IMR-90 (cell line): ENCODE results near the gene PSME2. TPM values are rescaled to one million over a fixed set of nuclear protein-coding genes. Genes with fewer than 3 reads are reported as not detected.

Experiments used
- ATAC-seq: fragments of 200-7000 bp; cut with Tn5 transposase; 2 replicates; pipeline ENCODE4 v1.9.1; 2020; ENCODE audit warnings: low read depth, mild to moderate bottlenecking, moderate library complexity
- BruUV-seq: library from RNA; stranded (reverse); fragments of 400-500 nt; replicated peaks from 2 replicates; lab custom pipeline; 2021; lab: Mats Ljungman, UMichigan
- CTCF ChIA-PET: fragments of 300-600 bp; formaldehyde crosslinking; extraction: SDS; loops from one replicate; lab custom pipeline; 2021; ENCODE audit warnings: antibody characterized with exemption; lab: Yijun Ruan, JAX
- POLR2A ChIA-PET: fragments of 300-600 bp; sonication (Branson Sonifier 250); formaldehyde crosslinking; loops from one replicate; lab custom pipeline; 2022; ENCODE audit warnings: antibody characterized with exemption; ENCODE audit not compliant: unreplicated experiment; lab: Charles Lee
- DNase-seq: peaks from one replicate; pipeline ENCODE4 v3.0.0; 2013
- H2AFZ ChIP-seq: replicated peaks from 2 replicates; pipeline ENCODE3; 2013; ENCODE audit warnings: low read length, mild to moderate bottlenecking; ENCODE audit not compliant: poor library complexity
- H2AK5ac ChIP-seq: 2 replicates; pipeline ENCODE4 v1.6.1; 2013; ENCODE audit warnings: low read depth, low read length, inconsistent platforms
- H2AK9ac ChIP-seq: replicated peaks from 2 replicates; pipeline ENCODE3; 2013; ENCODE audit warnings: mild to moderate bottlenecking, low read depth, low read length, moderate library complexity; ENCODE audit not compliant: poor library complexity
- H2BK120ac ChIP-seq: 2 replicates; pipeline ENCODE4 v1.6.1; 2013; ENCODE audit warnings: low read depth, low read length, inconsistent platforms
- H2BK15ac ChIP-seq: 3 replicates; pipeline ENCODE4 v1.6.1; 2013; ENCODE audit warnings: low read depth, low read length, inconsistent platforms
- H2BK20ac ChIP-seq: 2 replicates; pipeline ENCODE4 v1.6.1; 2013; ENCODE audit warnings: low read depth, mild to moderate bottlenecking, inconsistent platforms, low read length, moderate library complexity
- H2BK5ac ChIP-seq: 2 replicates; pipeline ENCODE4 v1.6.1; 2013; ENCODE audit warnings: mild to moderate bottlenecking, low read depth, low read length, inconsistent platforms; ENCODE audit not compliant: poor library complexity, severe bottlenecking
- H3K14ac ChIP-seq: replicated peaks from 2 replicates; pipeline ENCODE4 v1.6.1; 2013; ENCODE audit warnings: low read depth, low read length, inconsistent platforms
- H3K18ac ChIP-seq: 2 replicates; pipeline ENCODE4 v1.6.1; 2013; ENCODE audit warnings: low read depth, low read length, control low read depth
- H3K23ac ChIP-seq: 2 replicates; pipeline ENCODE4 v1.6.1; 2013; ENCODE audit warnings: low read depth, low read length, inconsistent platforms
- H3K27ac ChIP-seq: 2 replicates; pipeline ENCODE4 v1.5.1; 2013; ENCODE audit warnings: mild to moderate bottlenecking, control low read depth, low read length; ENCODE audit not compliant: insufficient read depth
- H3K27me3 ChIP-seq: 2 replicates; pipeline ENCODE4 v1.6.1; 2013; ENCODE audit warnings: low read length; ENCODE audit not compliant: control insufficient read depth, insufficient read depth
- H3K36me3 ChIP-seq: 2 replicates; pipeline ENCODE4 v1.6.1; 2013; ENCODE audit warnings: low read length, mixed read lengths; ENCODE audit not compliant: control insufficient read depth, insufficient read depth
- H3K4ac ChIP-seq: 2 replicates; pipeline ENCODE4 v1.6.1; 2013; ENCODE audit warnings: low read depth, low read length, inconsistent platforms
- H3K4me1 ChIP-seq: 2 replicates; pipeline ENCODE4 v1.6.1; 2013; ENCODE audit warnings: low read length, mixed read lengths; ENCODE audit not compliant: control insufficient read depth, insufficient read depth
- H3K4me2 ChIP-seq: 2 replicates; pipeline ENCODE4 v1.6.1; 2013; ENCODE audit warnings: low read depth, mild to moderate bottlenecking, control low read depth, low read length, moderate library complexity
- H3K4me3 ChIP-seq: 2 replicates; pipeline ENCODE4 v1.5.1; 2013; ENCODE audit warnings: low read depth, mild to moderate bottlenecking, control low read depth, low read length, moderate library complexity; ENCODE audit not compliant: insufficient read depth
- H3K56ac ChIP-seq: 2 replicates; pipeline ENCODE4 v1.6.1; 2013; ENCODE audit warnings: low read length, inconsistent platforms; ENCODE audit not compliant: insufficient read depth; ENCODE audit errors: extremely low read depth
- H3K79me1 ChIP-seq, 2 experiments: 2 replicates each; pipeline ENCODE4 v1.6.1; 2013; ENCODE audit warnings: low read length in 2 of 2, inconsistent platforms in 1 of 2, low read depth in 1 of 2
- H3K9ac ChIP-seq: 2 replicates; pipeline ENCODE4 v1.6.1; 2013; ENCODE audit warnings: low read depth, low read length, control low read depth
- H3K9me1 ChIP-seq: 2 replicates; pipeline ENCODE4 v1.6.1; 2013; ENCODE audit warnings: low read length, inconsistent platforms; ENCODE audit not compliant: insufficient read depth
- H3K9me3 ChIP-seq: 2 replicates; pipeline ENCODE4 v1.6.1; 2013; ENCODE audit warnings: low read length; ENCODE audit not compliant: control insufficient read depth, insufficient read depth
- H4K20me1 ChIP-seq: 2 replicates; pipeline ENCODE4 v1.6.1; 2013; ENCODE audit warnings: low read length, inconsistent platforms; ENCODE audit not compliant: insufficient read depth
- H4K5ac ChIP-seq: 2 replicates; pipeline ENCODE4 v1.6.1; 2013; ENCODE audit warnings: mild to moderate bottlenecking, low read depth, low read length, control low read depth
- H4K8ac ChIP-seq, 2 experiments: 2 replicates each; pipeline ENCODE4 v1.6.1; 2013; ENCODE audit warnings: low read depth in 2 of 2, low read length in 2 of 2, control low read depth in 1 of 2, inconsistent platforms in 1 of 2
- H4K91ac ChIP-seq: 2 replicates; pipeline ENCODE4 v1.6.1; 2013; ENCODE audit warnings: low read depth, low read length, inconsistent platforms; ENCODE audit not compliant: insufficient read depth
- CHD1 ChIP-seq: IDR thresholded peaks from 2 replicates; pipeline ENCODE4 v1.6.1; 2012; ENCODE audit warnings: low read depth, low read length, improper control_type of control experiment
- FOS ChIP-seq: fragments of 150-350 bp; IDR thresholded peaks from 2 replicates; pipeline ENCODE4 v1.6.1; 2016; ENCODE audit warnings: low read depth, low read length
- MAZ ChIP-seq: IDR thresholded peaks from 2 replicates; pipeline ENCODE4 v1.6.1; 2012; ENCODE audit warnings: low read depth, mild to moderate bottlenecking, low read length, improper control_type of control experiment, moderate library complexity, borderline replicate concordance
- MXI1 ChIP-seq: IDR thresholded peaks from 2 replicates; pipeline ENCODE4 v1.6.1; 2012; ENCODE audit warnings: low read depth, mild to moderate bottlenecking, low read length, moderate library complexity, borderline replicate concordance
- POLR2A ChIP-seq: IDR thresholded peaks from 2 replicates; pipeline ENCODE4 v1.6.1; 2012; ENCODE audit warnings: mild to moderate bottlenecking, low read depth, low read length
- RCOR1 ChIP-seq: IDR thresholded peaks from 2 replicates; pipeline ENCODE4 v1.6.1; 2012; ENCODE audit warnings: mild to moderate bottlenecking, low read length, improper control_type of control experiment; ENCODE audit not compliant: insufficient replicate concordance
- RFX5 ChIP-seq: IDR thresholded peaks from 2 replicates; pipeline ENCODE4 v1.8.0; 2012; ENCODE audit warnings: low read depth, mild to moderate bottlenecking, low read length, moderate library complexity
- USF2 ChIP-seq: fragments of 150-350 bp; IDR thresholded peaks from 2 replicates; pipeline ENCODE4 v1.6.1; 2017; ENCODE audit warnings: mild to moderate bottlenecking, antibody characterized with exemption, low read length, low read depth
- WGBS, 2 experiments: methylation state at CpG; one replicate each; pipeline versions ENCODE4 v1.1.5 to v1.1.7; 2013; ENCODE audit warnings: missing lambda C conversion rate in 2 of 2; ENCODE audit not compliant: insufficient read length in 1 of 2; ENCODE audit errors: extremely low coverage in 2 of 2; 5-methylcytosine and 5-hydroxymethylcytosine counted together
- dilution Hi-C: fragments of 300-500 bp; cut with HindIII; formaldehyde crosslinking; loops from one replicate; pipeline ENCODE4 v1.14.3; 2018; ENCODE audit warnings: low sequenced_read_pairs; ENCODE audit not compliant: unreplicated experiment
- in situ Hi-C: fragments of 300-500 bp; cut with MboI; formaldehyde crosslinking; loops from 3 replicates; pipeline ENCODE4 v1.14.3; 2019; ENCODE audit warnings: low sequenced_read_pairs, inconsistent platforms, mixed read lengths
- intact Hi-C: fragments of 100-400 bp; cut with micrococcal nuclease; formaldehyde crosslinking; loops from 2 replicates; pipeline ENCODE4 v1.10.0; 2022
- polyA plus RNA-seq, 3 experiments: library from polyadenylated mRNA; depleted of rRNA; stranded (reverse); fragments of >200 nt; gene quantifications; 2 replicates each; pipeline ENCODE4 v1.2.3, GENCODE V29; 2012; ENCODE audit warnings: low replicate concordance in 1 of 3
- total RNA-seq: library from RNA; depleted of rRNA; stranded (reverse); fragments of >200 nt; gene quantifications from 2 replicates; pipeline ENCODE4 v1.2.3, GENCODE V29; 2012

The PSME2 gene
- total and polyA plus RNA-seq, 2 of the 4 experiments (the other 2 are of a cell fraction): 104 to 141 TPM

GRCh38 chr14:24195186-24196070, 49.0 kb upstream of the PSME2 start, which contains the start of gene TM9SF1:
TM9SF1 (minus strand) TSS chr14:24195441; CDS start chr14:24195019, 422 bp downstream.
- CTCF ChIA-PET: interaction anchor here (1.1 kb wide), 1 partner anchor 113 kb away, joined by 3 read pairs; the partner anchor contains the start of gene CIDEB
- no TSS peak for BruUV-seq

More at GRCh38 chr14:24195186-24196070, 49.0 kb upstream of the PSME2 start, which contains the start of gene TM9SF1:
- H3K9me1 ChIP-seq: peaks cover 11% of the 10 kb centered on the region; the same call in 1 of the 2 replicates
- peaks cover 8% of the 10 kb centered on the region for H3K4me1 ChIP-seq
- H3K4me3 ChIP-seq: peak within 1 kb of the TSS; percentile 89
- peak within 1 kb of the TSS; percentile 89 for H2AK5ac ChIP-seq
- H3K4me2 ChIP-seq: peak within 1 kb of the TSS; percentile 99
- peak within 1 kb of the TSS; percentile 95 for H3K14ac ChIP-seq
- peak within 1 kb of the TSS; percentile 81 for H3K18ac ChIP-seq
- H3K27ac ChIP-seq: peak within 1 kb of the TSS; percentile 99
- H3K56ac ChIP-seq: peak within 1 kb of the TSS; percentile 85
- H2BK15ac ChIP-seq: peak within 1 kb of the TSS; percentile 79; the same call in 1 of the 3 replicates
- ATAC-seq: peak; percentile 93
- H4K5ac ChIP-seq: peak within 1 kb of the TSS; percentile 89
- H2BK20ac ChIP-seq: 0 out of 2 replicates have a peak within 1 kb of the TSS, but pooled peaks have one; percentile 5
- no peaks in the 10 kb centered on the region for H3K27me3 ChIP-seq
- H2AFZ ChIP-seq: peak within 1 kb of the TSS; percentile 95
- no peaks in the 10 kb centered on the region for H4K20me1 ChIP-seq
- intact Hi-C loops (loop anchor here (1.0 to 2.0 kb wide), 2 partner anchors 47 to 101 kb away; partner anchors contain the start of gene TINF2), in situ Hi-C loops (no loop called here), dilution Hi-C loops (no loop called here)
- H2BK5ac ChIP-seq: peak within 1 kb of the TSS; percentile 96
- peaks cover 18% of the 10 kb centered on the region for H3K36me3 ChIP-seq
- H2BK120ac ChIP-seq: peak within 1 kb of the TSS; percentile 76
- POLR2A ChIA-PET: interaction anchor here (1.0 to 1.1 kb wide), 2 partner anchors 9 to 47 kb away, joined by 3 read pairs; partner anchors contain the start of gene TINF2
- 2% methylated on average over 42 of the region's 89 CpGs; no CpG with 5 or more reads in 1 of the 2 experiments for WGBS, 2 experiments
- H4K8ac ChIP-seq: peak within 1 kb of the TSS; percentile 93 to 94
- DNase-seq: peak; percentile 87
- TF ChIP-seq USF2 (no peak), RFX5 (no peak), MXI1 (peak; percentile 43; the same call in 1 of the 2 replicates), POLR2A (peak; percentile 72), CHD1 (no peak), MAZ (no peak; the same call in none of the 2 replicates), FOS (no peak), RCOR1 (peak; percentile 40)
- peak within 1 kb of the TSS; percentile 96 for H2AK9ac ChIP-seq
- H4K91ac ChIP-seq: peak within 1 kb of the TSS; percentile 95
- H3K9me3 ChIP-seq: no peaks in the 10 kb centered on the region
- H3K79me1 ChIP-seq: peaks cover 38 to 68% of the 10 kb centered on the region in 2 experiments
- peak within 1 kb of the TSS; percentile 97 for H3K4ac ChIP-seq
- peak within 1 kb of the TSS; percentile 93 for H3K9ac ChIP-seq
- H3K23ac ChIP-seq: peak within 1 kb of the TSS; percentile 93
